ENCODE data around the gene HECA. TPM values are rescaled to one million over a fixed set of nuclear protein-coding genes. Genes with fewer than 3 reads are reported as not detected.

The HECA gene
- total and polyA plus RNA-seq, 2 experiments from 2014 or later, result 2.4 to 8.1 TPM

GRCh38 chr6:139114746-139115145 lies 20.1 kb upstream of the HECA start:
- H3K4me2 ChIP-seq, result no peak overlapping the region
- no peaks in the 10 kb centered on the region for H3K4me1 ChIP-seq (ENCODE audit: insufficient read depth)
- H3F3A ChIP-seq (replicated peaks; ENCODE audit: low read depth), result no peaks in the 10 kb centered on the region
- DNase-seq (ENCODE audit: low spot score), result no peak
- no peak overlapping the region for H3K27ac ChIP-seq (ENCODE audit: low read depth)
- H3K4me3 Mint-ChIP-seq, result no peak overlapping the region
- peaks cover 16% of the 10 kb centered on the region for H3K9me3 Mint-ChIP-seq
- H4K20me1 ChIP-seq (replicated peaks; ENCODE audit: insufficient read depth), result no peaks in the 10 kb centered on the region
- no peak overlapping the region for H3K4me3 ChIP-seq
- peaks cover 6% of the 10 kb centered on the region for H3K4me1 Mint-ChIP-seq
- H3K27ac Mint-ChIP-seq, result no peak overlapping the region
- no peak for ATAC-seq
- H3K27me3 Mint-ChIP-seq (ENCODE audit: insufficient read depth, low read depth, poor library complexity), result no peaks in the 10 kb centered on the region
- H3K9me2 ChIP-seq (ENCODE audit: insufficient read depth), result no peaks in the 10 kb centered on the region
- no peaks in the 10 kb centered on the region for H3K79me2 ChIP-seq (replicated peaks; ENCODE audit: insufficient read depth)
- no peak overlapping the region for H2AFZ ChIP-seq
- TF ChIP-seq NANOG (IDR thresholded peaks at IDR 0.05; ENCODE audit: borderline replicate concordance), result no peak
- TF ChIP-seq ZNF331 (CRISPR knock-in tag; IDR thresholded peaks at IDR 0.05; ENCODE audit: low read depth), result no peak
- TF ChIP-seq EZH2phosphoT487 (IDR thresholded peaks at IDR 0.05; ENCODE audit: unreplicated experiment), result no peak
- TF ChIP-seq POLR2AphosphoS5 (IDR thresholded peaks at IDR 0.05; ENCODE audit: low read depth), result no peak
- TF ChIP-seq ETS1 (IDR thresholded peaks at IDR 0.05), result no peak
- TF ChIP-seq REST (IDR thresholded peaks at IDR 0.05; ENCODE audit: unreplicated experiment), result no peak
- TF ChIP-seq JUNB (IDR thresholded peaks at IDR 0.05; ENCODE audit: unreplicated experiment), result no peak
- no peak for TF ChIP-seq STAT1 (IDR thresholded peaks at IDR 0.05; ENCODE audit: unreplicated experiment)
- TF ChIP-seq ZNF114 (CRISPR knock-in tag; IDR thresholded peaks at IDR 0.05), result no peak
- TF ChIP-seq ZNF462 (CRISPR knock-in tag; IDR thresholded peaks at IDR 0.05), result no peak
- TF ChIP-seq CREB1 (CRISPR knock-in tag; IDR thresholded peaks at IDR 0.05; ENCODE audit: low read depth), result no peak
- TF ChIP-seq CTCF (conservative IDR thresholded peaks at IDR 0.05; ENCODE audit: low read depth in 2 of 2), result no peak
- no peak for TF ChIP-seq EZH2 (IDR thresholded peaks at IDR 0.05; ENCODE audit: low read depth, unreplicated experiment)
- no peaks in the 10 kb centered on the region; the same call in 1 of the 2 replicates for H3K36me3 ChIP-seq (ENCODE audit: insufficient read depth)
- H3K36me3 Mint-ChIP-seq (ENCODE audit: low read depth), result peaks cover 5% of the 10 kb centered on the region; the same call in 2 of the 3 replicates
- no peaks in the 10 kb centered on the region for H3K27me3 ChIP-seq (ENCODE audit: insufficient read depth)

Measured in GM23338 (cell line).